Activated T-helper 1 cell treated with anti-CD3 and anti-CD28 coated beads, Interleukin-12 subunit alpha, Interleukin-12 subunit beta, Interleukin-2, Interleukin-4 antibody, amounts not matched to agents 30 ng/mL and 10 ng/mL and 1 ng/mL, durations not matched to agents 14 hours and 24 hours and 36 hours (primary cell): ENCODE data around the gene MB21D2. TPM values are rescaled to one million over a fixed set of nuclear protein-coding genes. Genes with fewer than 3 reads are reported as not detected.
A peak's percentile ranks its signal among the peaks of the same experiment; 100 is the strongest.

Experiments
- DNase-seq: peaks from one replicate; pipeline ENCODE4 v3.0.0; 2021; ENCODE audit warnings: low spot score
- H3K27ac Mint-ChIP-seq: one replicate; pipeline ENCODE4 v1.8.0; 2021; ENCODE audit warnings: mild to moderate bottlenecking, mixed read lengths
- H3K27me3 Mint-ChIP-seq: one replicate; pipeline ENCODE4 v1.8.0; 2022; ENCODE audit warnings: mild to moderate bottlenecking, moderate library complexity, mixed read lengths; ENCODE audit not compliant: insufficient read depth
- H3K36me3 Mint-ChIP-seq: one replicate; pipeline ENCODE4 v1.8.0; 2021; ENCODE audit warnings: low read depth, mixed read lengths
- H3K4me1 Mint-ChIP-seq: one replicate; pipeline ENCODE4 v1.8.0; 2021; ENCODE audit warnings: low read depth, mixed read lengths
- H3K4me3 Mint-ChIP-seq: one replicate; pipeline ENCODE4 v1.8.0; 2021; ENCODE audit warnings: mild to moderate bottlenecking, moderate library complexity, mixed read lengths
- H3K9me3 Mint-ChIP-seq: one replicate; pipeline ENCODE4 v1.8.0; 2021; ENCODE audit warnings: mixed read lengths
- intact Hi-C: fragments of 100-400 bp; cut with micrococcal nuclease; formaldehyde crosslinking; loops from one replicate; pipeline ENCODE4 v1.15.1; 2024
- total RNA-seq: library from RNA; stranded (reverse); gene quantifications from 2 replicates; pipeline ENCODE4 v1.2.3, GENCODE V29; 2022

The MB21D2 gene
- total RNA-seq, 1 donor from 2014 or later, result 18.0 TPM

GRCh38 chr3:192831801-192832347, 85.8 kb downstream of the MB21D2 start:
- Mint-ChIP-seq H3K4me3 (no peak overlapping the region), H3K36me3 (peaks cover 34% of the 10 kb centered on the region), H3K9me3 (no peaks in the 10 kb centered on the region), H3K4me1 (peaks cover 72% of the 10 kb centered on the region), H3K27ac (peak overlapping the region; percentile 88), H3K27me3 (no peaks in the 10 kb centered on the region)
- DNase-seq, result no peak
- intact Hi-C loops, result loop anchor here (1.0 kb wide), 8 partner anchors 13 to 126 kb away; partner anchors contain the start of gene MB21D2

- Mint-ChIP-seq H3K36me3 (peaks cover 34% of the 10 kb centered on the region), H3K27me3 (no peaks in the 10 kb centered on the region), H3K4me1 (peaks cover 67% of the 10 kb centered on the region), H3K9me3 (no peaks in the 10 kb centered on the region), H3K4me3 (peak overlapping the region; percentile 25), H3K27ac (peak overlapping the region; percentile 88)
- intact Hi-C loops, result loop anchor here (1.0 kb wide), 8 partner anchors 12 to 127 kb away; partner anchors contain the start of gene MB21D2
- DNase-seq, result peak; percentile 15
Observed at GRCh38 chr3:192831111-192831644, 86.5 kb downstream of the MB21D2 start.

- DNase-seq, result no peak
- H3K4me3 Mint-ChIP-seq, result peak overlapping the region; percentile 25
- no peaks in the 10 kb centered on the region for H3K9me3 Mint-ChIP-seq
- peak overlapping the region; percentile 88 for H3K27ac Mint-ChIP-seq
- peaks cover 32% of the 10 kb centered on the region for H3K36me3 Mint-ChIP-seq
- intact Hi-C loops, result loop anchor here (1.0 kb wide), 8 partner anchors 11 to 128 kb away; partner anchors contain the start of gene MB21D2
- H3K4me1 Mint-ChIP-seq, result peaks cover 67% of the 10 kb centered on the region
- no peaks in the 10 kb centered on the region for H3K27me3 Mint-ChIP-seq
Observed at GRCh38 chr3:192830291-192831110, 87.2 kb downstream of the MB21D2 start.

GRCh38 chr3:192827863-192828594, 89.6 kb downstream of the MB21D2 start:
- no peak for DNase-seq
- H3K4me1 Mint-ChIP-seq, result peaks cover 55% of the 10 kb centered on the region
- no peaks in the 10 kb centered on the region for H3K27me3 Mint-ChIP-seq
- H3K9me3 Mint-ChIP-seq, result no peaks in the 10 kb centered on the region
- peaks cover 26% of the 10 kb centered on the region for H3K36me3 Mint-ChIP-seq
- no peak overlapping the region for H3K27ac Mint-ChIP-seq
- H3K4me3 Mint-ChIP-seq, result no peak overlapping the region
- intact Hi-C loops, result no loop called here

- H3K4me1 Mint-ChIP-seq, result peaks cover 55% of the 10 kb centered on the region
- H3K9me3 Mint-ChIP-seq, result no peaks in the 10 kb centered on the region
- no peak overlapping the region for H3K27ac Mint-ChIP-seq
- peaks cover 24% of the 10 kb centered on the region for H3K36me3 Mint-ChIP-seq
- no peak for DNase-seq
- no peaks in the 10 kb centered on the region for H3K27me3 Mint-ChIP-seq
- H3K4me3 Mint-ChIP-seq, result no peak overlapping the region
- intact Hi-C loops, result no loop called here
Observed at GRCh38 chr3:192827208-192827607, 90.4 kb downstream of the MB21D2 start.

GRCh38 chr3:192826214-192827006, 91.2 kb downstream of the MB21D2 start:
- no peak for DNase-seq
- Mint-ChIP-seq H3K4me1 (peaks cover 55% of the 10 kb centered on the region), H3K9me3 (no peaks in the 10 kb centered on the region), H3K36me3 (peaks cover 21% of the 10 kb centered on the region), H3K4me3 (no peak overlapping the region), H3K27me3 (no peaks in the 10 kb centered on the region), H3K27ac (no peak overlapping the region)
- intact Hi-C loops, result no loop called here

- peaks cover 55% of the 10 kb centered on the region for H3K4me1 Mint-ChIP-seq
- intact Hi-C loops, result no loop called here
- no peak overlapping the region for H3K4me3 Mint-ChIP-seq
- H3K36me3 Mint-ChIP-seq, result peaks cover 22% of the 10 kb centered on the region
- DNase-seq, result no peak
- H3K27me3 Mint-ChIP-seq, result no peaks in the 10 kb centered on the region
- H3K9me3 Mint-ChIP-seq, result no peaks in the 10 kb centered on the region
- no peak overlapping the region for H3K27ac Mint-ChIP-seq
Observed at GRCh38 chr3:192825657-192826200, 91.9 kb downstream of the MB21D2 start.

GRCh38 chr3:192825216-192825615, 92.4 kb downstream of the MB21D2 start:
- Mint-ChIP-seq H3K36me3 (peaks cover 23% of the 10 kb centered on the region), H3K4me3 (no peak overlapping the region), H3K4me1 (peaks cover 54% of the 10 kb centered on the region), H3K27me3 (no peaks in the 10 kb centered on the region), H3K27ac (no peak overlapping the region), H3K9me3 (no peaks in the 10 kb centered on the region)
- intact Hi-C loops, result no loop called here
- no peak for DNase-seq

GRCh38 chr3:192824313-192824712, 93.3 kb downstream of the MB21D2 start:
- Mint-ChIP-seq H3K4me3 (no peak overlapping the region), H3K27ac (no peak overlapping the region), H3K9me3 (no peaks in the 10 kb centered on the region), H3K4me1 (peaks cover 61% of the 10 kb centered on the region), H3K27me3 (no peaks in the 10 kb centered on the region), H3K36me3 (peaks cover 27% of the 10 kb centered on the region)
- intact Hi-C loops, result no loop called here
- DNase-seq, result no peak

- Mint-ChIP-seq H3K4me1 (peaks cover 77% of the 10 kb centered on the region), H3K9me3 (no peaks in the 10 kb centered on the region), H3K27me3 (no peaks in the 10 kb centered on the region), H3K27ac (peak overlapping the region; percentile 26), H3K36me3 (peaks cover 21% of the 10 kb centered on the region), H3K4me3 (no peak overlapping the region)
- intact Hi-C loops, result no loop called here
- no peak for DNase-seq
Observed at GRCh38 chr3:192821161-192821560, 96.5 kb downstream of the MB21D2 start.

GRCh38 chr3:192820161-192820560, 97.5 kb downstream of the MB21D2 start:
- no peak overlapping the region for H3K4me3 Mint-ChIP-seq

More at GRCh38 chr3:192820161-192820560, 97.5 kb downstream of the MB21D2 start:
- no peaks in the 10 kb centered on the region for H3K9me3 Mint-ChIP-seq
- no peaks in the 10 kb centered on the region for H3K27me3 Mint-ChIP-seq
- peaks cover 18% of the 10 kb centered on the region for H3K36me3 Mint-ChIP-seq
- DNase-seq, result no peak
- peak overlapping the region; percentile 37 for H3K27ac Mint-ChIP-seq
- intact Hi-C loops, result no loop called here
- peaks cover 77% of the 10 kb centered on the region for H3K4me1 Mint-ChIP-seq
